SK-N-SH (cell line): ENCODE data around the gene ZNF580. TPM values are rescaled to one million over a fixed set of nuclear protein-coding genes. Genes with fewer than 3 reads are reported as not detected.

Source experiments
- CTCF ChIA-PET: fragments of 300-600, 350-600 bp; formaldehyde crosslinking; extraction: SDS; loops from one replicate; lab custom pipeline; 2021; lab: Yijun Ruan, JAX
- POLR2A ChIA-PET: fragments of 350-600 bp; sonication (Branson Sonifier 250); formaldehyde crosslinking; extraction: SDS; loops from one replicate; lab custom pipeline; 2020; ENCODE audit warnings: antibody characterized with exemption, inconsistent platforms; lab: Yijun Ruan, JAX
- DNase-seq: peaks from one replicate; pipeline ENCODE4 v3.0.0; 2012
- H2AFZ ChIP-seq: fragments of 200-600 bp; sonication (generic); 2 replicates; pipeline ENCODE4 v1.8.1; 2016; ENCODE audit warnings: antibody characterized with exemption, mild to moderate bottlenecking, low read depth
- H3F3A ChIP-seq: fragments of 200-600 bp; sonication (generic); replicated peaks from 2 replicates; pipeline ENCODE3; 2016; ENCODE audit warnings: antibody characterized with exemption, mild to moderate bottlenecking; ENCODE audit not compliant: insufficient read depth
- H3K27ac ChIP-seq, 2 experiments: fragments of 200-500 bp in 1 of 2; fragments of 200-600 bp in 1 of 2; sonication (Bioruptor generic) in 1 of 2; sonication (generic), shearing (Covaris generic) in 1 of 2; 2 replicates each; pipeline versions ENCODE4 v1.5.1 to v1.6.1; 2014 to 2016; ENCODE audit warnings: low read depth in 2 of 2, inconsistent platforms in 1 of 2, low read length in 1 of 2, mild to moderate bottlenecking in 1 of 2, mixed read lengths in 1 of 2
- H3K27me3 ChIP-seq: fragments of 200-600 bp; sonication (generic), shearing (Covaris generic); 2 replicates; pipeline ENCODE4 v1.6.1; 2016; ENCODE audit warnings: mixed run types; ENCODE audit not compliant: insufficient read depth
- H3K36me3 ChIP-seq, 2 experiments: fragments of 200-500 bp in 1 of 2; fragments of 200-600 bp in 1 of 2; sonication (Bioruptor generic) in 1 of 2; sonication (generic) in 1 of 2; replicated peaks in 1 of 2; 2 replicates each; pipeline versions ENCODE3 to v1.5.1; 2014 to 2016; ENCODE audit warnings: low read length in 1 of 2, mild to moderate bottlenecking in 1 of 2; ENCODE audit not compliant: insufficient read depth in 2 of 2, control insufficient read depth in 1 of 2
- H3K4me1 ChIP-seq, 2 experiments: fragments of 200-500 bp in 1 of 2; fragments of 200-600 bp in 1 of 2; sonication (Bioruptor generic) in 1 of 2; sonication (generic), shearing (Covaris generic) in 1 of 2; 2 replicates each; pipeline versions ENCODE4 v1.5.1 to v1.6.1; 2014 to 2016; ENCODE audit warnings: low read depth in 1 of 2, low read length in 1 of 2, mixed run types in 1 of 2; ENCODE audit not compliant: insufficient read depth in 2 of 2, control insufficient read depth in 1 of 2
- H3K4me2 ChIP-seq: fragments of 200-600 bp; sonication (generic), shearing (Covaris generic); 2 replicates; pipeline ENCODE4 v1.6.1; 2017; ENCODE audit warnings: mixed run types
- H3K4me3 ChIP-seq, 2 experiments: fragments of 200-500 bp in 1 of 2; fragments of 200-600 bp in 1 of 2; sonication (Bioruptor generic) in 1 of 2; sonication (generic), shearing (Covaris generic) in 1 of 2; 2 replicates each; pipeline versions ENCODE4 v1.5.1 to v1.8.1; 2014 to 2016; ENCODE audit warnings: low read depth in 2 of 2, inconsistent platforms in 1 of 2, low read length in 1 of 2, mild to moderate bottlenecking in 1 of 2, mixed read lengths in 1 of 2, moderate library complexity in 1 of 2
- H3K79me2 ChIP-seq: fragments of 200-600 bp; sonication (generic); 2 replicates; pipeline ENCODE4 v1.8.1; 2017; ENCODE audit warnings: mild to moderate bottlenecking; ENCODE audit not compliant: insufficient read depth
- H3K9ac ChIP-seq: fragments of 200-600 bp; sonication (generic); 2 replicates; pipeline ENCODE4 v1.6.1; 2017; ENCODE audit warnings: mixed run types
- H3K9me2 ChIP-seq: fragments of 200-600 bp; sonication (generic); 2 replicates; pipeline ENCODE4 v1.6.1; 2017; ENCODE audit warnings: mixed run types
- H3K9me3 ChIP-seq: fragments of 200-600 bp; sonication (generic); 2 replicates; pipeline ENCODE4 v1.6.1; 2017; ENCODE audit warnings: mixed run types, mild to moderate bottlenecking, moderate library complexity
- H4K20me1 ChIP-seq: fragments of 200-600 bp; sonication (generic); 2 replicates; pipeline ENCODE4 v1.6.1; 2017; ENCODE audit warnings: mild to moderate bottlenecking, mixed run types; ENCODE audit not compliant: insufficient read depth
- CHD2 ChIP-seq: fragments of 150-350 bp; IDR thresholded peaks from 2 replicates; pipeline ENCODE4 v1.6.1; 2018; ENCODE audit warnings: low read length; ENCODE audit not compliant: partially characterized antibody
- EZH2phosphoT487 ChIP-seq: fragments of 200-600 bp; sonication (generic); IDR thresholded peaks from 2 replicates; pipeline ENCODE4 v1.6.1; 2017; ENCODE audit warnings: low read depth, mixed run types, mild to moderate bottlenecking, antibody characterized with exemption, moderate library complexity, borderline replicate concordance
- GATA2 ChIP-seq: sonication (generic); formaldehyde crosslinking; IDR thresholded peaks from 2 replicates; pipeline ENCODE4 v1.5.0; 2020; ENCODE audit warnings: mild to moderate bottlenecking, missing genetic modification reagents
- JUND ChIP-seq: IDR thresholded peaks from 2 replicates; pipeline ENCODE4 v1.4.0; 2012
- MXI1 ChIP-seq: IDR thresholded peaks from 2 replicates; pipeline ENCODE4 v1.6.1; 2012; ENCODE audit warnings: mild to moderate bottlenecking, low read depth, low read length, improper control_type of control experiment
- NRF1 ChIP-seq: IDR thresholded peaks from 2 replicates; pipeline ENCODE4 v1.6.1; 2012; ENCODE audit warnings: low read depth, mild to moderate bottlenecking, low read length
- RXRA ChIP-seq: IDR thresholded peaks from 2 replicates; pipeline ENCODE4 v1.4.0; 2012; ENCODE audit warnings: low read depth, mild to moderate bottlenecking, borderline replicate concordance
- SIN3A ChIP-seq: IDR thresholded peaks from 2 replicates; pipeline ENCODE4 v1.6.1; 2012; ENCODE audit warnings: low read depth, mild to moderate bottlenecking, low read length, moderate library complexity, borderline replicate concordance
- YY1 ChIP-seq: IDR thresholded peaks from 2 replicates; pipeline ENCODE4 v1.4.0; 2012; ENCODE audit warnings: low read depth, mild to moderate bottlenecking
- WGBS: methylation state at CpG from one replicate; pipeline ENCODE4 v1.1.6; 2017; ENCODE audit warnings: low lambda C conversion rate; 5-methylcytosine and 5-hydroxymethylcytosine counted together
- polyA plus RNA-seq, 3 experiments: library from polyadenylated mRNA; depleted of rRNA; stranded (reverse); fragments of >200 nt; gene quantifications; 2 replicates each; pipeline ENCODE4 v1.2.3, GENCODE V29; 2012
- TF ChIP-seq, protein P1 (sequence below): IDR thresholded peaks from 2 replicates; pipeline ENCODE4 v1.4.0; 2012; ENCODE audit warnings: low read depth, borderline replicate concordance
- TF ChIP-seq, protein P2 (sequence below): fragments of 150-350 bp; IDR thresholded peaks from 2 replicates; pipeline ENCODE4 v1.6.1; 2016; ENCODE audit warnings: mild to moderate bottlenecking, low read depth, low read length
- TF ChIP-seq, protein P3 (sequence below): IDR thresholded peaks from 2 replicates; pipeline ENCODE4 v1.4.0; 2012; ENCODE audit warnings: low read depth, borderline replicate concordance
- TF ChIP-seq, protein P4 (sequence below): fragments of 200-600 bp; sonication (generic); IDR thresholded peaks from 2 replicates; pipeline ENCODE4 v1.6.1; 2017; ENCODE audit warnings: antibody characterized with exemption, mild to moderate bottlenecking, moderate library complexity
- TF ChIP-seq, protein P5 (sequence below): IDR thresholded peaks from 2 replicates; pipeline ENCODE4; 2012

ZNF580 gene
- polyA plus RNA-seq, 1 of the 3 experiments (the other 2 are of a cell fraction): 21.9 TPM

DNA sequence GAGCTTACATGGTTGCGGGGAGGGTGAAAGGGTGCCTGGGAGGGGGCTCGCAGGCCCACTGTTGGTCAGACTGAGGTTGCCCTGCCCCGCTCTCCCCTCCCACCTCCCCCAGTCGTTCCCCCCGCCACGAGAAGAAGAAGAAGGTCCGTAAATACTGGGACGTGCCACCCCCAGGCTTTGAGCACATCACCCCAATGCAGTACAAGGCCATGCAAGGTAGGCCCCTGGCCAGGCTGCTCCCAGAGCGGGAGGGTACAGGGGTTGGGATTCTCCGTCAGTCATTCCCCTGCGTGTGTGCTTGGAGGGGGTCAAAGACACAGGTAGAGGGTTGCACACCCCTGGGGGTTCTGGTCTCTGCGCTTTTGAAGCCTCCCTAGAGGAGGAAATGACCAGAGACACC lies 19.6 kb downstream of the ZNF580 start:
- H3K9ac ChIP-seq: no peak overlapping the region
- peaks cover 33 to 54% of the 10 kb centered on the region in 2 experiments for H3K36me3 ChIP-seq
- no peak for DNase-seq
- no peak overlapping the region; a peak in 1 of 4 replicates for H3K27ac ChIP-seq
- ChIA-PET CTCF (interaction anchor here (0.8 to 4.7 kb wide), 2 partner anchors 11 kb away, joined by 3 to 34 read pairs; no protein-coding TSS in a partner anchor), POLR2A (no interaction called here)
- H3K4me1 ChIP-seq: peaks cover 14 to 25% of the 10 kb centered on the region in 2 experiments; a peak in 3 of 4 replicates
- H3K79me2 ChIP-seq: peaks cover 95% of the 10 kb centered on the region
- H4K20me1 ChIP-seq: peaks cover 86% of the 10 kb centered on the region
- no peaks in the 10 kb centered on the region for H3K9me2 ChIP-seq
- no peak for TF ChIP-seq JUND
- 97% methylated on average over 8 of the region's 12 CpGs for WGBS
- no peak overlapping the region for H2AFZ ChIP-seq
- no peak overlapping the region for H3K4me2 ChIP-seq
- H3K27me3 ChIP-seq: no peaks in the 10 kb centered on the region
- H3K4me3 ChIP-seq: no peak overlapping the region
- H3F3A ChIP-seq: peaks cover 4% of the 10 kb centered on the region
- H3K9me3 ChIP-seq: no peaks in the 10 kb centered on the region

DNA sequence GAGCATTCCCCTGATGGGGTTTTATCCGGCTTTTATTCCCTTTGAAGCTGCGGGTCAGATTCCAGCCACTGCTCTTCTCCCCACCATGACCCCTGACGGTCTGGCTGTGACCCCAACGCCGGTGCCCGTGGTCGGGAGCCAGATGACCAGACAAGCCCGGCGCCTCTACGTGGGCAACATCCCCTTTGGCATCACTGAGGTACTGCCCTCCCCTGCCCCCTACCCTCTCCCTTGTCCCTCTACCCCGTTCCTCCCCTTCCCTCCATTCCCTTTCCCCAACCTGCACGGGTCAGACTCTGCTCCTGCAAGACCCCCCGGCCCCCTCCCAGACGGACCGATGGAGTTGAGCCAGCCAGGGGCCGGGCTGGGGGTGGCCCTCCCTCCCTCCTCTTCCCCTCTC lies 20.2 kb downstream of the ZNF580 start:
- no peak overlapping the region for H3K9ac ChIP-seq
- ChIA-PET CTCF (interaction anchor here (0.8 kb wide), 1 partner anchor 11 kb away, joined by 3 read pairs; no protein-coding TSS in a partner anchor), POLR2A (no interaction called here)
- no peaks in the 10 kb centered on the region for H3F3A ChIP-seq
- TF ChIP-seq MXI1: no peak
- TF ChIP-seq, protein P1, sequence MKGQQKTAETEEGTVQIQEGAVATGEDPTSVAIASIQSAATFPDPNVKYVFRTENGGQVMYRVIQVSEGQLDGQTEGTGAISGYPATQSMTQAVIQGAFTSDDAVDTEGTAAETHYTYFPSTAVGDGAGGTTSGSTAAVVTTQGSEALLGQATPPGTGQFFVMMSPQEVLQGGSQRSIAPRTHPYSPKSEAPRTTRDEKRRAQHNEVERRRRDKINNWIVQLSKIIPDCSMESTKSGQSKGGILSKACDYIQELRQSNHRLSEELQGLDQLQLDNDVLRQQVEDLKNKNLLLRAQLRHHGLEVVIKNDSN: no peak
- no peak for TF ChIP-seq EZH2phosphoT487
- TF ChIP-seq YY1: no peak
- TF ChIP-seq CHD2: no peak
- no peak for TF ChIP-seq RXRA
- no peaks in the 10 kb centered on the region for H3K27me3 ChIP-seq
- H3K79me2 ChIP-seq: peaks cover 95% of the 10 kb centered on the region
- H4K20me1 ChIP-seq: peaks cover 86% of the 10 kb centered on the region
- DNase-seq: no peak
- no peak overlapping the region for H3K4me2 ChIP-seq
- peaks cover 14 to 25% of the 10 kb centered on the region in 2 experiments; a peak in 3 of 4 replicates for H3K4me1 ChIP-seq
- no peak overlapping the region for H3K4me3 ChIP-seq
- no peak overlapping the region for H2AFZ ChIP-seq
- H3K9me2 ChIP-seq: no peaks in the 10 kb centered on the region
- 87% methylated on average over 14 of the region's 16 CpGs for WGBS
- H3K9me3 ChIP-seq: no peaks in the 10 kb centered on the region
- H3K27ac ChIP-seq: no peak overlapping the region
- H3K36me3 ChIP-seq: peaks cover 32 to 56% of the 10 kb centered on the region in 2 experiments

DNA sequence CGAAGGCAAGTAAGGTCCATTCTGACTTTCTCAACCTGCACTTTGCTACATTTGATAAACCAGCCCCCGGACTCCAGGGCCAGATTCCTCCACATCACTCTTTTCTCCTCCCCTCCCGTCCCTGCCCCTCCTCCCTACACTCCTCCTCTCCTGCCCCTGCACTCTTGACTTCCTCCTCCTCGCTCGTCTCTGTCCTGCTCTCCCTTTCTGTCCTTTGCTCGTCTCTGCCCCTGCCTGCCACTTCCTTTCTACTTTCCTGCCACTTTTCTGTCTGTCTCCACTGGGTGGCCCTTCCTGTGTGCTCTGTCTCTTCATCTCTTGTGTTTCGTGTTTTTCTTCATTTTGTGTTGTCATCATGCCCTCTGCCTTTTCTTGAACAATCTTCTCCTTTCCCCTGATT lies 21.0 kb downstream of the ZNF580 start:
- CTCF ChIA-PET: interaction anchor here (1.8 kb wide), 1 partner anchor 10 kb away, joined by 7 read pairs; no protein-coding TSS in a partner anchor
- H2AFZ ChIP-seq: no peak overlapping the region
- H3K4me3 ChIP-seq: no peak overlapping the region
- TF ChIP-seq RXRA: no peak
- TF ChIP-seq EZH2phosphoT487: no peak
- TF ChIP-seq, protein P2, sequence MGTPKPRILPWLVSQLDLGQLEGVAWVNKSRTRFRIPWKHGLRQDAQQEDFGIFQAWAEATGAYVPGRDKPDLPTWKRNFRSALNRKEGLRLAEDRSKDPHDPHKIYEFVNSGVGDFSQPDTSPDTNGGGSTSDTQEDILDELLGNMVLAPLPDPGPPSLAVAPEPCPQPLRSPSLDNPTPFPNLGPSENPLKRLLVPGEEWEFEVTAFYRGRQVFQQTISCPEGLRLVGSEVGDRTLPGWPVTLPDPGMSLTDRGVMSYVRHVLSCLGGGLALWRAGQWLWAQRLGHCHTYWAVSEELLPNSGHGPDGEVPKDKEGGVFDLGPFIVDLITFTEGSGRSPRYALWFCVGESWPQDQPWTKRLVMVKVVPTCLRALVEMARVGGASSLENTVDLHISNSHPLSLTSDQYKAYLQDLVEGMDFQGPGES: no peak
- TF ChIP-seq, protein P3, sequence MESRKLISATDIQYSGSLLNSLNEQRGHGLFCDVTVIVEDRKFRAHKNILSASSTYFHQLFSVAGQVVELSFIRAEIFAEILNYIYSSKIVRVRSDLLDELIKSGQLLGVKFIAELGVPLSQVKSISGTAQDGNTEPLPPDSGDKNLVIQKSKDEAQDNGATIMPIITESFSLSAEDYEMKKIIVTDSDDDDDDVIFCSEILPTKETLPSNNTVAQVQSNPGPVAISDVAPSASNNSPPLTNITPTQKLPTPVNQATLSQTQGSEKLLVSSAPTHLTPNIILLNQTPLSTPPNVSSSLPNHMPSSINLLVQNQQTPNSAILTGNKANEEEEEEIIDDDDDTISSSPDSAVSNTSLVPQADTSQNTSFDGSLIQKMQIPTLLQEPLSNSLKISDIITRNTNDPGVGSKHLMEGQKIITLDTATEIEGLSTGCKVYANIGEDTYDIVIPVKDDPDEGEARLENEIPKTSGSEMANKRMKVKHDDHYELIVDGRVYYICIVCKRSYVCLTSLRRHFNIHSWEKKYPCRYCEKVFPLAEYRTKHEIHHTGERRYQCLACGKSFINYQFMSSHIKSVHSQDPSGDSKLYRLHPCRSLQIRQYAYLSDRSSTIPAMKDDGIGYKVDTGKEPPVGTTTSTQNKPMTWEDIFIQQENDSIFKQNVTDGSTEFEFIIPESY: no peak
- TF ChIP-seq MXI1: no peak
- TF ChIP-seq SIN3A: no peak
- no peak for TF ChIP-seq NRF1
- TF ChIP-seq, protein P4, sequence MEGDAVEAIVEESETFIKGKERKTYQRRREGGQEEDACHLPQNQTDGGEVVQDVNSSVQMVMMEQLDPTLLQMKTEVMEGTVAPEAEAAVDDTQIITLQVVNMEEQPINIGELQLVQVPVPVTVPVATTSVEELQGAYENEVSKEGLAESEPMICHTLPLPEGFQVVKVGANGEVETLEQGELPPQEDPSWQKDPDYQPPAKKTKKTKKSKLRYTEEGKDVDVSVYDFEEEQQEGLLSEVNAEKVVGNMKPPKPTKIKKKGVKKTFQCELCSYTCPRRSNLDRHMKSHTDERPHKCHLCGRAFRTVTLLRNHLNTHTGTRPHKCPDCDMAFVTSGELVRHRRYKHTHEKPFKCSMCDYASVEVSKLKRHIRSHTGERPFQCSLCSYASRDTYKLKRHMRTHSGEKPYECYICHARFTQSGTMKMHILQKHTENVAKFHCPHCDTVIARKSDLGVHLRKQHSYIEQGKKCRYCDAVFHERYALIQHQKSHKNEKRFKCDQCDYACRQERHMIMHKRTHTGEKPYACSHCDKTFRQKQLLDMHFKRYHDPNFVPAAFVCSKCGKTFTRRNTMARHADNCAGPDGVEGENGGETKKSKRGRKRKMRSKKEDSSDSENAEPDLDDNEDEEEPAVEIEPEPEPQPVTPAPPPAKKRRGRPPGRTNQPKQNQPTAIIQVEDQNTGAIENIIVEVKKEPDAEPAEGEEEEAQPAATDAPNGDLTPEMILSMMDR: no peak
- TF ChIP-seq, protein P5, sequence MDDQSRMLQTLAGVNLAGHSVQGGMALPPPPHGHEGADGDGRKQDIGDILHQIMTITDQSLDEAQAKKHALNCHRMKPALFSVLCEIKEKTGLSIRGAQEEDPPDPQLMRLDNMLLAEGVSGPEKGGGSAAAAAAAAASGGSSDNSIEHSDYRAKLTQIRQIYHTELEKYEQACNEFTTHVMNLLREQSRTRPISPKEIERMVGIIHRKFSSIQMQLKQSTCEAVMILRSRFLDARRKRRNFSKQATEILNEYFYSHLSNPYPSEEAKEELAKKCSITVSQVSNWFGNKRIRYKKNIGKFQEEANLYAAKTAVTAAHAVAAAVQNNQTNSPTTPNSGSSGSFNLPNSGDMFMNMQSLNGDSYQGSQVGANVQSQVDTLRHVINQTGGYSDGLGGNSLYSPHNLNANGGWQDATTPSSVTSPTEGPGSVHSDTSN: no peak
- no peak for TF ChIP-seq GATA2
- WGBS: 88% methylated on average over 7 of the region's 7 CpGs
- POLR2A ChIA-PET: no interaction called here
- H3K4me1 ChIP-seq: peaks cover 10 to 21% of the 10 kb centered on the region in 2 experiments; a peak in 3 of 4 replicates
- H3K9me3 ChIP-seq: no peaks in the 10 kb centered on the region
- DNase-seq: no peak
- no peak overlapping the region for H3K4me2 ChIP-seq
- peaks cover 95% of the 10 kb centered on the region for H3K79me2 ChIP-seq
- no peak overlapping the region for H3K9ac ChIP-seq
- H3K9me2 ChIP-seq: no peaks in the 10 kb centered on the region
- no peaks in the 10 kb centered on the region for H3F3A ChIP-seq
- peaks cover 86% of the 10 kb centered on the region for H4K20me1 ChIP-seq
- peaks cover 29 to 63% of the 10 kb centered on the region in 2 experiments for H3K36me3 ChIP-seq
- no peak overlapping the region for H3K27ac ChIP-seq
- no peaks in the 10 kb centered on the region for H3K27me3 ChIP-seq
